GM12873 (cell line): ENCODE data around the gene PRUNE1.

Source experiments
- CTCF ChIP-seq: IDR thresholded peaks from 2 replicates; pipeline ENCODE4 v1.5.1; 2012; ENCODE audit warnings: low read depth, mild to moderate bottlenecking, moderate library complexity, low read length, control low read depth; ENCODE audit not compliant: insufficient read depth; ENCODE audit errors: missing control alignments

PRUNE1 gene

GRCh38 chr1:150967936-150968335 is 40.3 kb upstream of the PRUNE1 start:
- no peak for TF ChIP-seq CTCF

- TF ChIP-seq CTCF = no peak
Measured at GRCh38 chr1:150968491-150968890, 39.8 kb upstream of the PRUNE1 start.

- TF ChIP-seq CTCF = no peak
Measured at GRCh38 chr1:150969626-150970025, 38.6 kb upstream of the PRUNE1 start.

- TF ChIP-seq CTCF = no peak
Measured at GRCh38 chr1:150970808-150971582, 37.3 kb upstream of the PRUNE1 start.

GRCh38 chr1:150971583-150972416 is 36.4 kb upstream of the PRUNE1 start:
- TF ChIP-seq CTCF = peak; percentile 28

GRCh38 chr1:150972417-150972940 is 35.8 kb upstream of the PRUNE1 start:
- no peak for TF ChIP-seq CTCF

GRCh38 chr1:150973258-150973835 is 34.9 kb upstream of the PRUNE1 start:
- TF ChIP-seq CTCF = no peak
